Measurements from ENCODE around the gene PARVB.
"Not testable (repeated sequence)": the region's sequence is repeated elsewhere in the genome, so short reads cannot be mapped to it uniquely, and the experiment has no call there.

Gene PARVB

GRCh38 chr22:44100411-44100810 is 76.3 kb downstream of the PARVB start:
- in situ Hi-C loops (cut with MboI; ENCODE audit: low sequenced_read_pairs): no loop called here

- in situ Hi-C loops (cut with MboI; ENCODE audit: low sequenced_read_pairs): no loop called here
These were observed 78.0 kb downstream of the PARVB start for GRCh38 chr22:44102121-44102520.

GRCh38 chr22:44102856-44103255 is 78.8 kb downstream of the PARVB start:
- in situ Hi-C loops (cut with MboI; ENCODE audit: low sequenced_read_pairs): no loop called here

GRCh38 chr22:44103735-44104480 is 79.8 kb downstream of the PARVB start:
- in situ Hi-C loops (cut with MboI; ENCODE audit: low sequenced_read_pairs): no loop called here

- in situ Hi-C loops (cut with MboI; ENCODE audit: low sequenced_read_pairs): no loop called here
These were observed 83.2 kb downstream of the PARVB start for GRCh38 chr22:44107340-44107739.

GRCh38 chr22:44108076-44108475 is 84.0 kb downstream of the PARVB start:
- in situ Hi-C loops (cut with MboI; ENCODE audit: low sequenced_read_pairs): no loop called here

GRCh38 chr22:44108806-44109385 is 84.8 kb downstream of the PARVB start:
- in situ Hi-C loops (cut with MboI; ENCODE audit: low sequenced_read_pairs): no loop called here

GRCh38 chr22:44109416-44109815 is 85.3 kb downstream of the PARVB start:
- in situ Hi-C loops (cut with MboI; ENCODE audit: low sequenced_read_pairs): no loop called here

- in situ Hi-C loops (cut with MboI; ENCODE audit: low sequenced_read_pairs): not testable (repeated sequence)
These were observed 86.6 kb downstream of the PARVB start for GRCh38 chr22:44110656-44111055.

GRCh38 chr22:44111562-44112155 is 87.6 kb downstream of the PARVB start:
- in situ Hi-C loops (cut with MboI; ENCODE audit: low sequenced_read_pairs): no loop called here

GRCh38 chr22:44112191-44112590 is 88.1 kb downstream of the PARVB start:
- in situ Hi-C loops (cut with MboI; ENCODE audit: low sequenced_read_pairs): no loop called here

- in situ Hi-C loops (cut with MboI; ENCODE audit: low sequenced_read_pairs): no loop called here
These were observed 92.2 kb downstream of the PARVB start for GRCh38 chr22:44116331-44116730.

- in situ Hi-C loops (cut with MboI; ENCODE audit: low sequenced_read_pairs): no loop called here
These were observed 92.9 kb downstream of the PARVB start for GRCh38 chr22:44116755-44117684.

- in situ Hi-C loops (cut with MboI; ENCODE audit: low sequenced_read_pairs): no loop called here
These were observed 93.6 kb downstream of the PARVB start for GRCh38 chr22:44117746-44118145.

- in situ Hi-C loops (cut with MboI; ENCODE audit: low sequenced_read_pairs): no loop called here
These were observed 94.7 kb downstream of the PARVB start for GRCh38 chr22:44118645-44119315.

GRCh38 chr22:44119669-44120313 is 95.7 kb downstream of the PARVB start:
- in situ Hi-C loops (cut with MboI; ENCODE audit: low sequenced_read_pairs): no loop called here

- in situ Hi-C loops (cut with MboI; ENCODE audit: low sequenced_read_pairs): no loop called here
These were observed 96.2 kb downstream of the PARVB start for GRCh38 chr22:44120314-44120704.

GRCh38 chr22:44125421-44125820 is 101.3 kb downstream of the PARVB start:
- in situ Hi-C loops (cut with MboI; ENCODE audit: low sequenced_read_pairs): no loop called here

- in situ Hi-C loops (cut with MboI; ENCODE audit: low sequenced_read_pairs): no loop called here
These were observed 102.7 kb downstream of the PARVB start for GRCh38 chr22:44126807-44127206.

- in situ Hi-C loops (cut with MboI; ENCODE audit: low sequenced_read_pairs): no loop called here
These were observed 103.3 kb downstream of the PARVB start for GRCh38 chr22:44127356-44127755.

All from HL-60/S4 (cell line).